H9 (cell line): ENCODE data around the gene LMF2. TPM values are rescaled to one million over a fixed set of nuclear protein-coding genes. Genes with fewer than 3 reads are reported as not detected.

ENCODE experiments used
- DNase-seq: peaks from one replicate; pipeline ENCODE4 v3.0.0-alpha.2; 2017
- H2AFZ ChIP-seq: one replicate; pipeline ENCODE4 v1.6.1; 2013; ENCODE audit warnings: mild to moderate bottlenecking, low read length, control low read depth, moderate library complexity
- H2AK5ac ChIP-seq: 2 replicates; pipeline ENCODE4 v1.6.1; 2013; ENCODE audit warnings: low read length, control low read depth, mixed read lengths; ENCODE audit not compliant: insufficient read length
- H2BK120ac ChIP-seq: one replicate; pipeline ENCODE4 v1.6.1; 2013; ENCODE audit warnings: low read depth, mild to moderate bottlenecking, low read length, control low read depth, inconsistent platforms; ENCODE audit not compliant: poor library complexity, severe bottlenecking
- H2BK12ac ChIP-seq: 2 replicates; pipeline ENCODE4 v1.6.1; 2013; ENCODE audit warnings: low read length, control low read depth, mixed read lengths, low read depth; ENCODE audit not compliant: insufficient read length
- H2BK15ac ChIP-seq: 2 replicates; pipeline ENCODE4 v1.6.1; 2013; ENCODE audit warnings: low read depth, low read length, control low read depth
- H2BK20ac ChIP-seq: one replicate; pipeline ENCODE4 v1.6.1; 2013; ENCODE audit warnings: low read depth, mild to moderate bottlenecking, low read length, control low read depth, inconsistent platforms; ENCODE audit not compliant: poor library complexity, severe bottlenecking
- H2BK5ac ChIP-seq: 2 replicates; pipeline ENCODE4 v1.6.1; 2013; ENCODE audit warnings: low read length, control low read depth, mixed read lengths; ENCODE audit not compliant: insufficient read length
- H3K14ac ChIP-seq: 2 replicates; pipeline ENCODE4 v1.6.1; 2013; ENCODE audit warnings: low read length, control low read depth; ENCODE audit not compliant: insufficient read depth
- H3K18ac ChIP-seq: 2 replicates; pipeline ENCODE4 v1.6.1; 2013; ENCODE audit warnings: low read depth, mild to moderate bottlenecking, mixed read lengths, low read length, control low read depth; ENCODE audit not compliant: insufficient read length
- H3K23ac ChIP-seq: 2 replicates; pipeline ENCODE4 v1.6.1; 2013; ENCODE audit warnings: low read length, control low read depth, mixed read lengths, low read depth; ENCODE audit not compliant: insufficient read length
- H3K23me2 ChIP-seq: 2 replicates; pipeline ENCODE4 v1.6.1; 2013; ENCODE audit warnings: low read depth, mild to moderate bottlenecking, mixed read lengths, low read length, control low read depth; ENCODE audit not compliant: insufficient read length, poor library complexity, severe bottlenecking
- H3K27ac ChIP-seq: 2 replicates; pipeline ENCODE4 v1.5.1; 2013; ENCODE audit warnings: low read length, control low read depth, mixed read lengths, low read depth; ENCODE audit not compliant: insufficient read length
- H3K27me3 ChIP-seq: 2 replicates; pipeline ENCODE4 v1.6.1; 2013; ENCODE audit warnings: low read length, control low read depth, inconsistent platforms; ENCODE audit not compliant: insufficient read depth
- H3K4ac ChIP-seq: 2 replicates; pipeline ENCODE4 v1.6.1; 2013; ENCODE audit warnings: low read depth, mild to moderate bottlenecking, control low read depth, inconsistent platforms, low read length, moderate library complexity
- H3K4me1 ChIP-seq: 2 replicates; pipeline ENCODE4 v1.6.1; 2013; ENCODE audit warnings: low read length, control low read depth, inconsistent platforms; ENCODE audit not compliant: insufficient read depth
- H3K4me2 ChIP-seq: 2 replicates; pipeline ENCODE4 v1.6.1; 2013; ENCODE audit warnings: low read length, control low read depth, mixed read lengths; ENCODE audit not compliant: insufficient read length, insufficient read depth
- H3K56ac ChIP-seq: 2 replicates; pipeline ENCODE4 v1.6.1; 2013; ENCODE audit warnings: low read depth, mild to moderate bottlenecking, mixed read lengths, low read length, control low read depth; ENCODE audit not compliant: insufficient read length
- H3K79me1 ChIP-seq: 2 replicates; pipeline ENCODE4 v1.6.1; 2013; ENCODE audit warnings: low read depth, mild to moderate bottlenecking, moderate library complexity, low read length, control low read depth, inconsistent platforms; ENCODE audit not compliant: insufficient read depth, poor library complexity, severe bottlenecking
- H3K79me2 ChIP-seq: 2 replicates; pipeline ENCODE4 v1.6.1; 2013; ENCODE audit warnings: low read length, control low read depth, inconsistent platforms; ENCODE audit not compliant: insufficient read depth
- H3K9ac ChIP-seq: 2 replicates; pipeline ENCODE4 v1.6.1; 2013; ENCODE audit warnings: low read length, control low read depth, mixed read lengths; ENCODE audit not compliant: insufficient read length; ENCODE audit errors: extremely low read depth
- H3K9me3 ChIP-seq: one replicate; pipeline ENCODE4 v1.6.1; 2013; ENCODE audit warnings: low read depth, low read length, inconsistent platforms; ENCODE audit not compliant: control insufficient read depth
- H3T11ph ChIP-seq: one replicate; pipeline ENCODE4 v1.6.1; 2013; ENCODE audit warnings: mild to moderate bottlenecking, low read length, control low read depth, inconsistent platforms
- H4K20me1 ChIP-seq: one replicate; pipeline ENCODE4 v1.6.1; 2013; ENCODE audit not compliant: control insufficient read depth, insufficient read length, insufficient read depth
- H4K5ac ChIP-seq: 2 replicates; pipeline ENCODE4 v1.6.1; 2013; ENCODE audit warnings: low read depth, mild to moderate bottlenecking, mixed read lengths, low read length, control low read depth; ENCODE audit not compliant: insufficient read length
- H4K8ac ChIP-seq: replicated peaks from 2 replicates; pipeline ENCODE4 v1.6.1; 2013; ENCODE audit warnings: low read length, control low read depth, mixed read lengths, low read depth; ENCODE audit not compliant: insufficient read length
- H4K91ac ChIP-seq: 2 replicates; pipeline ENCODE4 v1.6.1; 2013; ENCODE audit warnings: low read depth, mild to moderate bottlenecking, moderate library complexity, mixed read lengths, low read length, control low read depth; ENCODE audit not compliant: insufficient read length
- H3K27ac Mint-ChIP-seq, 3 experiments: 2 replicates in 2 of 3; 3 replicates in 1 of 3; pipeline ENCODE4 v1.8.0; 2020 to 2021; ENCODE audit warnings: mixed read lengths in 3 of 3, mild to moderate bottlenecking in 1 of 3, moderate library complexity in 1 of 3
- H3K27me3 Mint-ChIP-seq: 2 replicates; pipeline ENCODE4 v1.8.0; 2021; ENCODE audit warnings: low read depth, mild to moderate bottlenecking, moderate library complexity, mixed read lengths
- H3K36me3 Mint-ChIP-seq, 3 experiments: 2 replicates in 2 of 3; 3 replicates in 1 of 3; pipeline ENCODE4 v1.8.0; 2020 to 2021; ENCODE audit warnings: low read depth in 3 of 3, mixed read lengths in 3 of 3; ENCODE audit not compliant: insufficient read depth in 1 of 3
- H3K4me1 Mint-ChIP-seq, 2 experiments: 2 replicates each; pipeline ENCODE4 v1.8.0; 2020; ENCODE audit warnings: mixed read lengths in 2 of 2
- H3K4me3 Mint-ChIP-seq, 2 experiments: 2 replicates in 1 of 2; 3 replicates in 1 of 2; pipeline ENCODE4 v1.8.0; 2020 to 2021; ENCODE audit warnings: mild to moderate bottlenecking in 2 of 2, mixed read lengths in 2 of 2, moderate library complexity in 1 of 2
- H3K9me3 Mint-ChIP-seq, 2 experiments: 2 replicates in 1 of 2; 3 replicates in 1 of 2; pipeline ENCODE4 v1.8.0; 2020; ENCODE audit warnings: mild to moderate bottlenecking in 2 of 2, mixed read lengths in 2 of 2, moderate library complexity in 1 of 2
- WGBS: extraction: QIAGEN DNeasy Blood & Tissue Kit; methylation state at CpG from one replicate; pipeline ENCODE4 v1.1.7; 2013; ENCODE audit warnings: missing lambda C conversion rate, low lambda C conversion rate, mixed read lengths; ENCODE audit not compliant: insufficient read length; ENCODE audit errors: extremely low coverage; 5-methylcytosine and 5-hydroxymethylcytosine counted together
- total RNA-seq: library from RNA; stranded (reverse); gene quantifications from 2 replicates; pipeline ENCODE4 v1.2.1, GENCODE V29; 2021
- TF ChIP-seq, protein P1 (sequence below): fragments of 200-600 bp; sonication (generic); conservative IDR thresholded peaks from 3 replicates; pipeline ENCODE4 v1.8.0; 2021; ENCODE audit warnings: antibody characterized with exemption, mild to moderate bottlenecking

LMF2 gene
- total RNA-seq, 1 experiment from 2014 or later = 43.6 TPM

DNA sequence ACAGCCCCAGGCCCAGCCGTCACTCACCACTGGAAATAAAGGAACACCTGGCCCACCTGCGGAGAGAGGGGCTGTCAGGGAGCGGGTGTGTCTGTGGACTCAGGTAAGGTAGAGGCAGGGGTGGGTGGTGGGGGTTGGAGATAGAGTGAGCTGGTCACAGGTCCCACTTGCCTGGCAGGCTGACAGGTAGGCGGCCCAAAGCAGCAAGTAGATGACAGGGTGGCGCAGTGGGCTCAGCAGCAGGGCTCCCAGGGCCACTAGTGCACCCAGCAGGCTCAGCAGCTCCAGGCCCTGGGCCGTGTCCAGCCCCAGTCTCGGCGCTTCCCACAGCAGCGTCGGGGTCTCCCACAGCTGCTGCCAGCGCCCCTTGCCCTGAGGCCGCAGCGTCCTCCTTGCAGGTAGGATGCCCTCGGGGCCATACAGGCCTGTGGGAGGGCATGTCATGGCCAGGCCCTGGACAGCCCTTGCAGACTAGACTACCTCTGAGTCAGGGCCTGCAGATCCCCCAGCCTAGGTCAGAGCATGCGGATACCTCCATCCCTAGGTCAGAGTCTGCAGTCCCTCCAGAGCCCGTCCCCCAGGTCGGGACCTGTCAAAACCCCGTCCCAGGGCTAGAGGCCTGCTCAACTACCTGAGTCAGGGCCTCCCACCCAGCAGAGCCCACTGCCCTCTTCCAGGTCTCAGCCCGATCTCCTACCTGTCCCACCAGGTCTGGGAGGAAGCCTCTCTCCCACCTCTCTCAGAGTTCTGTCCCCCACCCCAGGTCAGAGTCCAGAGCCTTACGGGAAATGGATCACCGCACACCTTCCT, 686 bp downstream of the LMF2 start:
- Histone ChIP-seq H2BK20ac (no peak overlapping the region), H2BK5ac (no peak overlapping the region), H3K4ac (no peak overlapping the region), H2BK12ac (no peak overlapping the region), H3K23ac (no peak overlapping the region), H2BK120ac (no peak overlapping the region), H3K56ac (no peak overlapping the region), H3K9ac (peak overlapping the region; percentile 76), H2BK15ac (no peak overlapping the region), H3K79me1 (peaks cover 7% of the 10 kb centered on the region), H3K27me3 (no peaks in the 10 kb centered on the region), H2AK5ac (no peak overlapping the region), H3K27ac (no peak overlapping the region), H3K4me1 (no peaks in the 10 kb centered on the region), H3K14ac (peak overlapping the region; percentile 77), H4K20me1 (no peaks in the 10 kb centered on the region), H3K79me2 (peaks cover 9% of the 10 kb centered on the region; the same call in 1 of the 2 replicates), H3T11ph (no peak overlapping the region), H4K91ac (no peak overlapping the region), H2AFZ (no peak overlapping the region), H3K23me2 (peaks cover 12% of the 10 kb centered on the region), H3K9me3 (no peaks in the 10 kb centered on the region), H4K5ac (no peak overlapping the region), H4K8ac (no peak overlapping the region), H3K18ac (no peak overlapping the region), H3K4me2 (peak overlapping the region; percentile 93)
- H3K27me3 Mint-ChIP-seq = no peaks in the 10 kb centered on the region
- peak overlapping the region in 1 of 3 experiments; percentile 82; a peak in 2 of 7 replicates for H3K27ac Mint-ChIP-seq
- TF ChIP-seq, protein P1, sequence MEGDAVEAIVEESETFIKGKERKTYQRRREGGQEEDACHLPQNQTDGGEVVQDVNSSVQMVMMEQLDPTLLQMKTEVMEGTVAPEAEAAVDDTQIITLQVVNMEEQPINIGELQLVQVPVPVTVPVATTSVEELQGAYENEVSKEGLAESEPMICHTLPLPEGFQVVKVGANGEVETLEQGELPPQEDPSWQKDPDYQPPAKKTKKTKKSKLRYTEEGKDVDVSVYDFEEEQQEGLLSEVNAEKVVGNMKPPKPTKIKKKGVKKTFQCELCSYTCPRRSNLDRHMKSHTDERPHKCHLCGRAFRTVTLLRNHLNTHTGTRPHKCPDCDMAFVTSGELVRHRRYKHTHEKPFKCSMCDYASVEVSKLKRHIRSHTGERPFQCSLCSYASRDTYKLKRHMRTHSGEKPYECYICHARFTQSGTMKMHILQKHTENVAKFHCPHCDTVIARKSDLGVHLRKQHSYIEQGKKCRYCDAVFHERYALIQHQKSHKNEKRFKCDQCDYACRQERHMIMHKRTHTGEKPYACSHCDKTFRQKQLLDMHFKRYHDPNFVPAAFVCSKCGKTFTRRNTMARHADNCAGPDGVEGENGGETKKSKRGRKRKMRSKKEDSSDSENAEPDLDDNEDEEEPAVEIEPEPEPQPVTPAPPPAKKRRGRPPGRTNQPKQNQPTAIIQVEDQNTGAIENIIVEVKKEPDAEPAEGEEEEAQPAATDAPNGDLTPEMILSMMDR = no peak
- peak overlapping the region; percentile 92 to 96 for H3K4me3 Mint-ChIP-seq
- no CpG with 5 or more reads among the region's 21 CpGs for WGBS
- peak; percentile 44 for DNase-seq
- H3K36me3 Mint-ChIP-seq = peaks cover 0 to 3% (median 0%) of the 10 kb centered on the region in 3 experiments; a peak in 2 of 7 replicates
- H3K9me3 Mint-ChIP-seq = no peaks in the 10 kb centered on the region
- peaks cover 10 to 14% of the 10 kb centered on the region in 2 experiments for H3K4me1 Mint-ChIP-seq
